Kidney (tissue), 14 donors: ENCODE data around the gene MSI2. TPM values are rescaled to one million over a fixed set of nuclear protein-coding genes. Genes with fewer than 3 reads are reported as not detected.

Experiments
- DNase-seq, 5 donors: peaks; one replicate each; pipeline ENCODE4 v3.0.0-alpha.2; 2013 to 2020
- FAIRE-seq: peaks from 2 replicates; lab custom pipeline; 2012; peaks lifted over from hg19 to GRCh38; lab: Jason Lieb, UNC
- H3K27ac ChIP-seq, 2 donors: one replicate each; pipeline ENCODE4 v1.7.0; 2013; ENCODE audit warnings: low read depth in 2 of 2, low read length in 2 of 2, inconsistent platforms in 1 of 2
- H3K27me3 ChIP-seq: one replicate; pipeline ENCODE4 v1.7.1; 2013; ENCODE audit warnings: low read length, inconsistent platforms; ENCODE audit not compliant: control insufficient read depth, insufficient read depth
- H3K36me3 ChIP-seq, 3 donors: one replicate each; pipeline versions ENCODE4 v1.7.0 to v1.7.1; 2013; ENCODE audit warnings: low read length in 3 of 3, control low read depth in 1 of 3, inconsistent platforms in 1 of 3; ENCODE audit not compliant: insufficient read depth in 3 of 3, control insufficient read depth in 2 of 3
- H3K4me1 ChIP-seq, 3 donors: one replicate each; pipeline versions ENCODE4 v1.7.0 to v1.7.1; 2013; ENCODE audit warnings: low read length in 3 of 3, inconsistent platforms in 1 of 3, low read depth in 1 of 3; ENCODE audit not compliant: control insufficient read depth in 2 of 3, insufficient read depth in 2 of 3
- H3K4me3 ChIP-seq, 3 donors: one replicate each; pipeline versions ENCODE4 v1.7.0 to v1.8.1; 2013; ENCODE audit warnings: low read length in 3 of 3, control low read depth in 1 of 3, inconsistent platforms in 1 of 3
- H3K9ac ChIP-seq, 3 donors: one replicate each; pipeline versions ENCODE4 v1.7.0 to v1.7.1; 2013; ENCODE audit warnings: low read length in 3 of 3, control low read depth in 1 of 3, inconsistent platforms in 1 of 3
- H3K9me3 ChIP-seq, 3 donors: one replicate each; pipeline versions ENCODE4 v1.7.0 to v1.7.1; 2013; ENCODE audit warnings: low read length in 3 of 3, control low read depth in 1 of 3, inconsistent platforms in 1 of 3; ENCODE audit not compliant: control insufficient read depth in 2 of 3, insufficient read depth in 1 of 3
- CTCF ChIP-seq: IDR thresholded peaks from 3 replicates; pipeline ENCODE4 v1.5.1; 2012; ENCODE audit warnings: mild to moderate bottlenecking, moderate library complexity, borderline replicate concordance; ENCODE audit not compliant: insufficient read depth; ENCODE audit errors: extremely low read depth
- intact Hi-C: fragments of 100-400 bp; cut with DNase I; formaldehyde crosslinking; loops from one replicate; pipeline ENCODE4 v1.11.1; 2022
- polyA plus RNA-seq: library from polyadenylated mRNA; stranded (reverse); fragments of 350-450 nt; fragmentation: Illumina TruSeq; extraction: RNeasy Lipid Tissue Mini Kit (QIAGEN cat#74804); gene quantifications from one replicate; pipeline ENCODE4 v1.2.3, GENCODE V29; 2014; ENCODE audit warnings: low read depth, low replicate concordance; ENCODE audit not compliant: insufficient read depth
- total RNA-seq: library from RNA; stranded (reverse); fragmentation: NEBNext Ultra II Directional; extraction: Animal tissue kit (Norgen Biotek cat#: 25700); gene quantifications from one replicate; pipeline ENCODE4 v1.2.1, GENCODE V29; 2021
- donor health status: control.
- donor health status: control.
- donor health status: control.
- donor health status: control.
- donor health status: control.
- donor health status: DM: yes; HTN: yes; CAD: no.
- donor health status: Normal renal cell carcinoma (clear cell type).

Gene MSI2
- total and polyA plus RNA-seq, 2 donors from 2014 or later, result 69.2 to 151 TPM

GRCh38 chr17:57654040-57654775 lies 397.9 kb downstream of the MSI2 start:
- Histone ChIP-seq H3K4me1 (peaks cover 0 to 16% (median 4%) of the 10 kb centered on the region in 3 donors), H3K9me3 (no peaks in the 10 kb centered on the region), H3K27me3 (no peaks in the 10 kb centered on the region), H3K36me3 (peaks cover 0 to 5% (median 2%) of the 10 kb centered on the region in 3 donors), H3K9ac (no peak overlapping the region), H3K27ac (no peak overlapping the region), H3K4me3 (no peak overlapping the region)
- FAIRE-seq (no peak), DNase-seq (no peak)
- intact Hi-C loops, result no loop called here
- no peak for TF ChIP-seq CTCF

- Histone ChIP-seq H3K9me3 (no peaks in the 10 kb centered on the region), H3K9ac (no peak overlapping the region), H3K4me1 (peaks cover 0 to 16% (median 4%) of the 10 kb centered on the region in 3 donors), H3K27ac (no peak overlapping the region), H3K27me3 (no peaks in the 10 kb centered on the region), H3K36me3 (peaks cover 0 to 5% (median 0%) of the 10 kb centered on the region in 3 donors), H3K4me3 (no peak overlapping the region)
- intact Hi-C loops, result no loop called here
- DNase-seq, result no peak
- FAIRE-seq, result no peak
- TF ChIP-seq CTCF, result no peak
Observed at GRCh38 chr17:57655553-57655952, 399.2 kb downstream of the MSI2 start.

GRCh38 chr17:57657211-57657610 lies 400.9 kb downstream of the MSI2 start:
- Histone ChIP-seq H3K4me3 (no peak overlapping the region), H3K4me1 (peaks cover 0 to 13% (median 11%) of the 10 kb centered on the region in 3 donors), H3K9me3 (no peaks in the 10 kb centered on the region), H3K36me3 (peaks cover 0 to 5% (median 0%) of the 10 kb centered on the region in 3 donors), H3K9ac (no peak overlapping the region), H3K27me3 (no peaks in the 10 kb centered on the region), H3K27ac (no peak overlapping the region)
- FAIRE-seq (no peak), DNase-seq (no peak)
- intact Hi-C loops, result no loop called here
- TF ChIP-seq CTCF, result no peak
